Measurements from ENCODE around the gene LSAMP. TPM values are rescaled to one million over a fixed set of nuclear protein-coding genes. Genes with fewer than 3 reads are reported as not detected.

LSAMP gene
- total RNA-seq, 1 experiment from 2014 or later, result not detected

- Mint-ChIP-seq H3K36me3 (ENCODE audit: insufficient read depth, unreplicated experiment) (no peaks in the 10 kb centered on the region), H3K27ac (ENCODE audit: low read depth, unreplicated experiment) (no peak overlapping the region), H3K27me3 (ENCODE audit: insufficient read depth, unreplicated experiment) (peaks cover 36% of the 10 kb centered on the region), H3K4me3 (ENCODE audit: unreplicated experiment) (no peak overlapping the region), H3K9me3 (ENCODE audit: unreplicated experiment) (no peaks in the 10 kb centered on the region), H3K4me1 (ENCODE audit: insufficient read depth, unreplicated experiment) (no peaks in the 10 kb centered on the region)
- intact Hi-C loops (cut with micrococcal nuclease), result no loop called here
- no peak for TF ChIP-seq CTCF (IDR thresholded peaks at IDR 0.05; ENCODE audit: unreplicated experiment)
- no TSS peak for BruUV-seq (replicated peaks)
- ChIA-PET CTCF (no interaction called here), POLR2A (interaction anchor here (0.6 kb wide), 1 partner anchor 1779 kb away, joined by 4 read pairs; no protein-coding TSS in a partner anchor)
- DNase-seq (ENCODE audit: unreplicated experiment), result peak; percentile 3
Measured at GRCh38 chr3:116413319-116413718, 32.0 kb downstream of the LSAMP start.

- TF ChIP-seq CTCF (IDR thresholded peaks at IDR 0.05; ENCODE audit: unreplicated experiment), result no peak
- no peak overlapping the region for H3K27ac Mint-ChIP-seq (ENCODE audit: low read depth, unreplicated experiment)
- CTCF ChIA-PET, result interaction anchor here (0.6 kb wide), 1 partner anchor 63 kb away, joined by 3 read pairs; no protein-coding TSS in a partner anchor
- H3K9me3 Mint-ChIP-seq (ENCODE audit: unreplicated experiment), result no peaks in the 10 kb centered on the region
- H3K27me3 Mint-ChIP-seq (ENCODE audit: insufficient read depth, unreplicated experiment), result peaks cover 32% of the 10 kb centered on the region
- intact Hi-C loops (cut with micrococcal nuclease), result no loop called here
- no peaks in the 10 kb centered on the region for H3K4me1 Mint-ChIP-seq (ENCODE audit: insufficient read depth, unreplicated experiment)
- DNase-seq (ENCODE audit: unreplicated experiment), result no peak
- no TSS peak for BruUV-seq (replicated peaks)
- H3K36me3 Mint-ChIP-seq (ENCODE audit: insufficient read depth, unreplicated experiment), result no peaks in the 10 kb centered on the region
- H3K4me3 Mint-ChIP-seq (ENCODE audit: unreplicated experiment), result no peak overlapping the region
- POLR2A ChIA-PET, result interaction anchor here (0.6 kb wide), 1 partner anchor 282 kb away, joined by 3 read pairs; no protein-coding TSS in a partner anchor
Measured at GRCh38 chr3:116408473-116408872, 36.8 kb downstream of the LSAMP start.

- no peaks in the 10 kb centered on the region for H3K9me3 Mint-ChIP-seq (ENCODE audit: unreplicated experiment)
- no peak overlapping the region for H3K27ac Mint-ChIP-seq (ENCODE audit: low read depth, unreplicated experiment)
- H3K4me3 Mint-ChIP-seq (ENCODE audit: unreplicated experiment), result no peak overlapping the region
- BruUV-seq (replicated peaks), result no TSS peak
- no peak for DNase-seq (ENCODE audit: unreplicated experiment)
- no peak for TF ChIP-seq CTCF (IDR thresholded peaks at IDR 0.05; ENCODE audit: unreplicated experiment)
- ChIA-PET CTCF (no interaction called here), POLR2A (no interaction called here)
- intact Hi-C loops (cut with micrococcal nuclease), result no loop called here
- peaks cover 40% of the 10 kb centered on the region for H3K27me3 Mint-ChIP-seq (ENCODE audit: insufficient read depth, unreplicated experiment)
- H3K36me3 Mint-ChIP-seq (ENCODE audit: insufficient read depth, unreplicated experiment), result no peaks in the 10 kb centered on the region
- H3K4me1 Mint-ChIP-seq (ENCODE audit: insufficient read depth, unreplicated experiment), result no peaks in the 10 kb centered on the region
Measured at GRCh38 chr3:116405231-116405630, 40.1 kb downstream of the LSAMP start.

GRCh38 chr3:116399701-116400226, 45.5 kb downstream of the LSAMP start:
- no peak for TF ChIP-seq CTCF (IDR thresholded peaks at IDR 0.05; ENCODE audit: unreplicated experiment)
- no peaks in the 10 kb centered on the region for H3K9me3 Mint-ChIP-seq (ENCODE audit: unreplicated experiment)
- H3K36me3 Mint-ChIP-seq (ENCODE audit: insufficient read depth, unreplicated experiment), result no peaks in the 10 kb centered on the region
- ChIA-PET CTCF (no interaction called here), POLR2A (no interaction called here)
- H3K4me3 Mint-ChIP-seq (ENCODE audit: unreplicated experiment), result no peak overlapping the region
- DNase-seq (ENCODE audit: unreplicated experiment), result no peak
- no TSS peak for BruUV-seq (replicated peaks)
- no peaks in the 10 kb centered on the region for H3K4me1 Mint-ChIP-seq (ENCODE audit: insufficient read depth, unreplicated experiment)
- H3K27me3 Mint-ChIP-seq (ENCODE audit: insufficient read depth, unreplicated experiment), result peaks cover 58% of the 10 kb centered on the region
- H3K27ac Mint-ChIP-seq (ENCODE audit: low read depth, unreplicated experiment), result no peak overlapping the region
- intact Hi-C loops (cut with micrococcal nuclease), result no loop called here

Data from MCF 10A (cell line).